K562 (cell line): ENCODE measurements around the gene CSTB.

ENCODE experiments used
- POLR2AphosphoS5 ChIP-seq: IDR thresholded peaks from 2 replicates; pipeline ENCODE4 v1.6.1; 2011; ENCODE audit warnings: mild to moderate bottlenecking, low read depth, low read length, moderate library complexity; ENCODE audit not compliant: control insufficient read depth, insufficient read depth
- RBM34 ChIP-seq: fragments of 200-400 bp; formaldehyde crosslinking; IDR thresholded peaks from 2 replicates; pipeline ENCODE4 v1.6.1; 2018; ENCODE audit warnings: low read length, borderline replicate concordance; ENCODE audit not compliant: insufficient read depth
- TAF9B ChIP-seq: fragments of 450-650 bp; IDR thresholded peaks from 2 replicates; pipeline ENCODE4 v1.6.1; 2018; ENCODE audit warnings: mild to moderate bottlenecking; ENCODE audit not compliant: partially characterized antibody
- ZNF263 ChIP-seq: sonication (generic); formaldehyde crosslinking; IDR thresholded peaks from 2 replicates; pipeline ENCODE4 v1.8.0; 2022; ENCODE audit warnings: mild to moderate bottlenecking, missing genetic modification reagents, borderline replicate concordance
- ZSCAN29 ChIP-seq: fragments of 450-650 bp; IDR thresholded peaks from 2 replicates; pipeline ENCODE4 v1.6.1; 2017
- TF ChIP-seq, protein P1 (sequence below): fragments of 450-650 bp; IDR thresholded peaks from 2 replicates; pipeline ENCODE4 v1.6.1; 2016; ENCODE audit warnings: mild to moderate bottlenecking
- TF ChIP-seq, protein P2 (sequence below), 3 experiments: IDR thresholded peaks in 2 of 3; conservative IDR thresholded peaks in 1 of 3; 2 replicates each; pipeline ENCODE4 v1.5.1; 2011 to 2012; ENCODE audit warnings: low read length in 3 of 3, mild to moderate bottlenecking in 3 of 3, control low read depth in 2 of 3, improper control_type of control experiment in 1 of 3, inconsistent platforms in 1 of 3, low read depth in 1 of 3, mixed read lengths in 1 of 3, moderate library complexity in 1 of 3; ENCODE audit not compliant: insufficient read depth in 2 of 3
- TF ChIP-seq, protein P3 (sequence below): sonication (generic); formaldehyde crosslinking; IDR thresholded peaks from 2 replicates; pipeline ENCODE4 v1.8.0; 2022; ENCODE audit warnings: mild to moderate bottlenecking, missing genetic modification reagents

DNA sequence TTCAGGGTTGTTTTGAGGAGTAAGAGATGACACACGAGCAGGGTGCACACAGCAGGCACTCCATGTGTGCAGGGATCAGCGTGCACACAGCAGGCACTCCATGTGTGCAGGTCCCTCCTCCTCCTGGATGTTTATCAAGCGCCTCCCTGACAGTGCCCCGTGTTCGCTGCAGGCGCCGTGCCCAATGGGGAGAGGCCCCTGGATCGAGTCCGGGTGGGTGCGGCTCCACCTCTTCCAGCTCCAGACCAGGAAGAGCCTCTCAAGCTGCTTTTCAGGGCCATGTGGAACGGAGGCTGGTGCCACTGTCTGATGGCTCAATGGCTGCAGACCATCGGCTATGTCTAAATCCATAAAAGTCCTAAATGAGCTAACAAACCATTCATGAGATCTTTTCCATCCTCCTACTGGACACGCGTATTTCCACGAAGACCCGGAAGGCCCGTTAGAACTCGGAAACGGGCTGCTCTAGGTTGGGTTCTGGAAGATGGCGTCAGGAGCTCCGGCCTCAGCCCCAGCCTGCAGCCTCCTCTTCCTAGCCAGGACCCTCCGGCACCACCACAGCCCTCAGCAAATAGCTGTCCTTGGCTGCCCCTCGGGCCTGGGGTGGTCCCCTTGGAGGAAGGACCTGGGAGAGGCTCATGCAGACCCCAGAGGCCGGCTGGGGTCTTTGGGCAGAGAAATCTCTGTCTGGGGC, 49.3 kb upstream of the CSTB start:
- TF ChIP-seq RBM34, result no peak
- TF ChIP-seq, protein P1, sequence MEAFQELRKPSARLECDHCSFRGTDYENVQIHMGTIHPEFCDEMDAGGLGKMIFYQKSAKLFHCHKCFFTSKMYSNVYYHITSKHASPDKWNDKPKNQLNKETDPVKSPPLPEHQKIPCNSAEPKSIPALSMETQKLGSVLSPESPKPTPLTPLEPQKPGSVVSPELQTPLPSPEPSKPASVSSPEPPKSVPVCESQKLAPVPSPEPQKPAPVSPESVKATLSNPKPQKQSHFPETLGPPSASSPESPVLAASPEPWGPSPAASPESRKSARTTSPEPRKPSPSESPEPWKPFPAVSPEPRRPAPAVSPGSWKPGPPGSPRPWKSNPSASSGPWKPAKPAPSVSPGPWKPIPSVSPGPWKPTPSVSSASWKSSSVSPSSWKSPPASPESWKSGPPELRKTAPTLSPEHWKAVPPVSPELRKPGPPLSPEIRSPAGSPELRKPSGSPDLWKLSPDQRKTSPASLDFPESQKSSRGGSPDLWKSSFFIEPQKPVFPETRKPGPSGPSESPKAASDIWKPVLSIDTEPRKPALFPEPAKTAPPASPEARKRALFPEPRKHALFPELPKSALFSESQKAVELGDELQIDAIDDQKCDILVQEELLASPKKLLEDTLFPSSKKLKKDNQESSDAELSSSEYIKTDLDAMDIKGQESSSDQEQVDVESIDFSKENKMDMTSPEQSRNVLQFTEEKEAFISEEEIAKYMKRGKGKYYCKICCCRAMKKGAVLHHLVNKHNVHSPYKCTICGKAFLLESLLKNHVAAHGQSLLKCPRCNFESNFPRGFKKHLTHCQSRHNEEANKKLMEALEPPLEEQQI, result no peak
- no peak for TF ChIP-seq ZSCAN29
- no peak for TF ChIP-seq POLR2AphosphoS5
- TF ChIP-seq, protein P2, sequence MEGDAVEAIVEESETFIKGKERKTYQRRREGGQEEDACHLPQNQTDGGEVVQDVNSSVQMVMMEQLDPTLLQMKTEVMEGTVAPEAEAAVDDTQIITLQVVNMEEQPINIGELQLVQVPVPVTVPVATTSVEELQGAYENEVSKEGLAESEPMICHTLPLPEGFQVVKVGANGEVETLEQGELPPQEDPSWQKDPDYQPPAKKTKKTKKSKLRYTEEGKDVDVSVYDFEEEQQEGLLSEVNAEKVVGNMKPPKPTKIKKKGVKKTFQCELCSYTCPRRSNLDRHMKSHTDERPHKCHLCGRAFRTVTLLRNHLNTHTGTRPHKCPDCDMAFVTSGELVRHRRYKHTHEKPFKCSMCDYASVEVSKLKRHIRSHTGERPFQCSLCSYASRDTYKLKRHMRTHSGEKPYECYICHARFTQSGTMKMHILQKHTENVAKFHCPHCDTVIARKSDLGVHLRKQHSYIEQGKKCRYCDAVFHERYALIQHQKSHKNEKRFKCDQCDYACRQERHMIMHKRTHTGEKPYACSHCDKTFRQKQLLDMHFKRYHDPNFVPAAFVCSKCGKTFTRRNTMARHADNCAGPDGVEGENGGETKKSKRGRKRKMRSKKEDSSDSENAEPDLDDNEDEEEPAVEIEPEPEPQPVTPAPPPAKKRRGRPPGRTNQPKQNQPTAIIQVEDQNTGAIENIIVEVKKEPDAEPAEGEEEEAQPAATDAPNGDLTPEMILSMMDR (IDR thresholded peaks at IDR 0.05 in 2 of 3, conservative IDR thresholded peaks at IDR 0.05 in 1 of 3; ENCODE audit: insufficient read depth in 2 of 3, low read depth in 1 of 3, low read length in 3 of 3), result no peak
- TF ChIP-seq, protein P3, sequence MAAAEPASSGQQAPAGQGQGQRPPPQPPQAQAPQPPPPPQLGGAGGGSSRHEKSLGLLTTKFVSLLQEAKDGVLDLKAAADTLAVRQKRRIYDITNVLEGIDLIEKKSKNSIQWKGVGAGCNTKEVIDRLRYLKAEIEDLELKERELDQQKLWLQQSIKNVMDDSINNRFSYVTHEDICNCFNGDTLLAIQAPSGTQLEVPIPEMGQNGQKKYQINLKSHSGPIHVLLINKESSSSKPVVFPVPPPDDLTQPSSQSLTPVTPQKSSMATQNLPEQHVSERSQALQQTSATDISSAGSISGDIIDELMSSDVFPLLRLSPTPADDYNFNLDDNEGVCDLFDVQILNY, result no peak
- TF ChIP-seq TAF9B, result no peak
- TF ChIP-seq ZNF263 (CRISPR knock-in tag), result no peak
